GM18508 (cell line): ENCODE data around the gene OLAH.

ENCODE experiments used
- ATAC-seq: cut with Tn5 transposase; IDR thresholded peaks from one replicate; pipeline ENCODE4 v1.9.1; 2021; ENCODE audit warnings: moderate number of reproducible peaks; ENCODE audit not compliant: insufficient read depth, unreplicated experiment

OLAH gene

GRCh38 chr10:15122477-15123030 is 78.8 kb downstream of the OLAH start:
- ATAC-seq, result peak; percentile 94
